ENCODE measurements around the gene SYNGR3.

DNA sequence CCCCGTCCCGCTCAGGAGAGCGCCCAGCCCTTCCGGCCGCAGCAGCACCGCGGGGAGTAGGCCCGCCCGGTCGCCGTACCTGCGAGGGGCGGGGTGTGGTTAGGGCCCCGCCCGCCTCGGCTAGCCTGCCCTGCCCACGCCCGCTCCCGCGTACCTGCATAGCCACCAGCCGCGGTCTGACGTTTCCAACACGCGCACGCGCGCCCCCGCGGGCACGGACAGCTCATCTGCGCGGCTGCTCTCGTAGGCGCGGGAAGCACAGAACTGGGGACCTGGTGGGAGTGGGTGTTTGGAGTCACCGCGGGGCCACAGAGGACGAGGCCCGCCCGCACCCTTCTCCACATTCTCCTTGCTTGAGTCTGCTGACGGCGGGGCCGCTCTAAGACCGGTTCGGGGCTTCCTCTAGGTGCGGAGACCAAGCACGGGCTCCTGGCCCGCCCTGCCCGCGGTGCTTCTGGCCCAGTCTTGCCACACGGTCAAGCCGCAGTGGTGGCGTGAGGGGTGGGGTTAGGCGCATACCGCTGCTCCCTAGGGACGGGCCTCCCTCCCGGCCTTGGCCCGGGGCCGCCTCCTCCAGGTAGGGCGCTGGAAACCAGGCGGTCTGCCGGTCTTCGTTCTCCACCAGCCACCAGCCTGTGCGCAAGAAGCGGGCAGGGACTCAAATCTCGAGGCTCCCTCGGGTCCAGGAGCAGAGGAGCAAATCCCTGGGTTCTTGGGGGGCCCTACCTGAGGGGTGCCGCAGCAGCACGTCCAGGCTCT, 10.3 kb upstream of the SYNGR3 start:
- TF ChIP-seq, protein P1, sequence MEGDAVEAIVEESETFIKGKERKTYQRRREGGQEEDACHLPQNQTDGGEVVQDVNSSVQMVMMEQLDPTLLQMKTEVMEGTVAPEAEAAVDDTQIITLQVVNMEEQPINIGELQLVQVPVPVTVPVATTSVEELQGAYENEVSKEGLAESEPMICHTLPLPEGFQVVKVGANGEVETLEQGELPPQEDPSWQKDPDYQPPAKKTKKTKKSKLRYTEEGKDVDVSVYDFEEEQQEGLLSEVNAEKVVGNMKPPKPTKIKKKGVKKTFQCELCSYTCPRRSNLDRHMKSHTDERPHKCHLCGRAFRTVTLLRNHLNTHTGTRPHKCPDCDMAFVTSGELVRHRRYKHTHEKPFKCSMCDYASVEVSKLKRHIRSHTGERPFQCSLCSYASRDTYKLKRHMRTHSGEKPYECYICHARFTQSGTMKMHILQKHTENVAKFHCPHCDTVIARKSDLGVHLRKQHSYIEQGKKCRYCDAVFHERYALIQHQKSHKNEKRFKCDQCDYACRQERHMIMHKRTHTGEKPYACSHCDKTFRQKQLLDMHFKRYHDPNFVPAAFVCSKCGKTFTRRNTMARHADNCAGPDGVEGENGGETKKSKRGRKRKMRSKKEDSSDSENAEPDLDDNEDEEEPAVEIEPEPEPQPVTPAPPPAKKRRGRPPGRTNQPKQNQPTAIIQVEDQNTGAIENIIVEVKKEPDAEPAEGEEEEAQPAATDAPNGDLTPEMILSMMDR (IDR thresholded peaks at IDR 0.05) = no peak
- no peak for TF ChIP-seq EP300 (IDR thresholded peaks at IDR 0.05)
